ENCODE results near the gene MDH1. TPM values are rescaled to one million over a fixed set of nuclear protein-coding genes. Genes with fewer than 3 reads are reported as not detected.
A peak's percentile ranks its signal among the peaks of the same experiment; 100 is the strongest.

The MDH1 gene
- total RNA-seq (2014; rRNA removed; shearing (Covaris generic)) = 121 and 158 TPM in 2 replicates
- 268 and 278 TPM in 2 replicates for polyA plus RNA-seq (2016; fragmentation: Nextera tagmentation; extraction: Ambion mirVana)

DNA sequence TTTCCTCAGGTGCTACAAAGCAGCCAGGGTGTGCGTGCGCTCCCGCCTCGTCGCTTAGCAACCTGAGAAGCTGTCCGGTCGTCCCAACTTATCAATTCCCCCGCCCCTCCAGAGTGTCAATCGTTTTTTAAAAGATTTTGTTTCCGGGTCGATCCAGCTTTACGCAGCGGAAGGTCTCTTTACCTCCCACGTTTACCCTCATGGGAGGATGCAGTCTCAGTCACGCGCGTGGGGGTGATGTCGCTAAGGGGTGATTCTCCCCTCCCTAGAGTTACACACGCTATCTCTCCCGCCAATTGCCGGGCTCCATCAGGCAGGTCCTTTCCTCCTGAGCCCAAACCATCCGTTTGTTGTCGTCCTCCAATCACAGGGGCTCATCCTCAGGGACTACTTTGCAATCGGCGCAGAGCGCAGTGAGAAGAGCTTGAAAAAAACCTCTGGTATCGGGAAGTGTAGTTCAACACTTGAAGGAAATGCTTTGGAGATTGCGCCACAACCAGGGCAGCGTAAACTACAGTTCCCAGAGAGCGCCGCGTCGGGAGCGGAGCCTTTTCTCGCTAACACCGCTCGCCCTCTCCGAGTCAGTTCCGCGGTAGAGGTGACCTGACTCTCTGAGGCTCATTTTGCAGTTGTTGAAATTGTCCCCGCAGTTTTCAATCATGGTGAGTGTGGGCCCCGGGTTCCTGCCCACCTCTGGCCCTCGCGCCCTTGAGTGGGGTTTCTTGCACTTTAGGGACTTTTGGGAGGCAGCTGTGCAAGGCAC is at the start of gene MDH1, which contains the start of gene WDPCP:
MDH1 (plus strand) TSS at position 579 of the 763 bp plus-strand sequence; CDS start at position 660, 81 bp downstream.
WDPCP (minus strand) TSS at position 93 of the 763 bp plus-strand sequence. CDS start 206 bp downstream, outside the sequence.
- peaks cover 88% of the 10 kb centered on the region for H3K79me2 ChIP-seq (ENCODE audit: insufficient read depth)
- WGBS, 2 experiments (ENCODE audit: low coverage in 1 of 2, low lambda C conversion rate in 2 of 2, missing lambda C conversion rate in 2 of 2) = 1% methylated on average over 43 to 44 of the region's 44 CpGs

DNA sequence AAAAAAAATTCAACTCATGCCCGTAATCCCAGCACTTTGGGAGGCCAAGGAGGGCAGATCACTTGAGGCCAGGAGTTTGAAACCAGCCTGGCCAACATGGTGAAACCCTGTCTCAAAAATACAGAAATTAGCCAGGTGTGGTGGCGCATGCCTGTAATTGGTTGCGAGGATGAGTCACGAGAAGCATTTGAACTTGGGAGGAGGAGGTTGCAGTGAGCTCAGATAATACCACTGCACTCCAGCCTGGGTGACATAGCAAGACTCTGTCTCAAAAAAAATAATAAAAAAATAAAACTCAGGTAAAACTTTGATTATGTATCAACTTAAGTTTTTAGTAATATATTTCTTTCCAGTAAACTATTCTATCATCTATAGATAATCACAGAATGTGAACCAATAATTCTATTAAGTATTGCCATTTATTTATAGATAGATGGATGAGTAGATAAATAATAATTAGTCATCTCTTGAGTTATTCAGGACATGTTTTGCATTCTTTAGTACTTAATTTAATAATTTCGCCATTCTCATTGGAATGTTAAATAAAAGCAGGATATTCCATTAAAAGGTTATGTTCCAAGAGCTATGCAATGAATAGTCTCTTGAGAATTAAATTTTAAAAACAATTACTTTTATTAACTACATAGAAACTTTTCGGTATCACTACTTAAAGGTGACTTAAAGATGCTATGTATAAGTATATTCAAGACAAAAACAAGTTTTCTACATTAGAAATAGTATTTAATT is 49.2 kb upstream of the MDH1 start:
- Histone ChIP-seq H3K9ac (no peak overlapping the region), H3K9me3 (ENCODE audit: low read depth) (no peaks in the 10 kb centered on the region), H3K36me3 (ENCODE audit: low read depth) (no peaks in the 10 kb centered on the region), H3K4me2 (ENCODE audit: unreplicated experiment) (no peak overlapping the region), H3K4me3 (no peak overlapping the region), H4K20me1 (ENCODE audit: insufficient read depth) (no peaks in the 10 kb centered on the region), H3K4me1 (ENCODE audit: insufficient read depth) (0 out of 2 replicates have a peak, but pooled peaks cover 17% of the 10 kb centered on the region), H3K79me2 (ENCODE audit: insufficient read depth) (no peaks in the 10 kb centered on the region; the same call in 1 of the 2 replicates), H3K9me2 (ENCODE audit: insufficient read depth) (no peaks in the 10 kb centered on the region), H2AFZ (no peak overlapping the region), H3F3A (ENCODE audit: insufficient read depth) (peaks cover 9% of the 10 kb centered on the region; the same call in 1 of the 2 replicates), H3K27ac (no peak overlapping the region), H3K27me3 (replicated peaks; ENCODE audit: insufficient read depth) (no peaks in the 10 kb centered on the region)
- TF ChIP-seq EZH2phosphoT487 (IDR thresholded peaks at IDR 0.05; ENCODE audit: insufficient read depth, low read depth) = no peak
- no peak for TF ChIP-seq EZH2 (IDR thresholded peaks at IDR 0.05; ENCODE audit: insufficient read depth, poor library complexity, severe bottlenecking)
- WGBS, 2 experiments (ENCODE audit: low coverage in 1 of 2, low lambda C conversion rate in 2 of 2, missing lambda C conversion rate in 2 of 2) = 95% methylated on average over 6 of the region's 6 CpGs
- DNase-seq = no peak
- in situ Hi-C loops (cut with MboI) = no loop called here

More for the DNA sequence above, at the start of gene MDH1, which contains the start of gene WDPCP:
- Histone ChIP-seq H3K36me3 (ENCODE audit: low read depth) (peaks cover 3% of the 10 kb centered on the region; the same call in 1 of the 2 replicates), H3F3A (ENCODE audit: insufficient read depth) (peaks cover 6% of the 10 kb centered on the region; the same call in 1 of the 2 replicates), H3K27me3 (replicated peaks; ENCODE audit: insufficient read depth) (no peaks in the 10 kb centered on the region), H3K9me3 (ENCODE audit: low read depth) (no peaks in the 10 kb centered on the region), H3K9me2 (ENCODE audit: insufficient read depth) (no peaks in the 10 kb centered on the region), H3K4me1 (ENCODE audit: insufficient read depth) (peaks cover 26% of the 10 kb centered on the region), H4K20me1 (ENCODE audit: insufficient read depth) (no peaks in the 10 kb centered on the region), H3K27ac (peak within 1 kb of the TSS; percentile 82), H3K4me2 (ENCODE audit: unreplicated experiment) (peak within 1 kb of the TSS; percentile 93), H3K9ac (peak within 1 kb of the TSS; percentile 84), H3K4me3 (peak within 1 kb of the TSS; percentile 98), H2AFZ (peak within 1 kb of the TSS; percentile 97)
- DNase-seq = peak; percentile 99
- in situ Hi-C loops (cut with MboI) = no loop called here
- TF ChIP-seq EZH2 (IDR thresholded peaks at IDR 0.05; ENCODE audit: insufficient read depth, poor library complexity, severe bottlenecking) (no peak), EZH2phosphoT487 (IDR thresholded peaks at IDR 0.05; ENCODE audit: insufficient read depth, low read depth) (no peak)

DNA sequence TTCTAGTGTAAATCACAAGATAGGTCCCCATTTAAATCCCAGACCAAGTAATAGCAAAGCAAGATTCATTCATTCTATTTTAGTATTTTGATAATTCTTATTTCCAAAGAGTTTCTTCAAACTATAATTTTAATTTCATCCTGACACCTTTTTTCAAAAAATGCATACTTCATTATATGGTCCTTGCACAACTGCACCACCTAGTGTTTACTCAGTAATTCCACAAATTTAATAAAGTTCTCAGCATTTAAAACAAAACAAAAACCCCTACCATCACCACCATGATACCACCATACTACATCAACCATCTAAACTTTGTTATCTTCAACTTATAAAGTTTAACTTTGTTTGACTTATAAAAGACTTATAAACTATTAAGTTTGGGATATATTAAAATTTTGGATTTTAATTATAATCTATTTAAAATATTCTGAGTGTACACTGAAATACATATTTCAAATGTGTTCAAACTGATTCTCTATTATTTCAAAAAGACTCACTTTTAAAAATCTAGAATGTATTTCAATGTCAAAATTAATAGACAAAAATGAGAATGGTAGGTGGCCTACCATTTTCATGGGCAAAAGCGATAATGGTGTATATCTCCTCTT is 44.6 kb upstream of the MDH1 start:
- H2AFZ ChIP-seq = no peak overlapping the region
- peak; percentile 43 for DNase-seq
- no peak overlapping the region for H3K27ac ChIP-seq
- no peaks in the 10 kb centered on the region for H4K20me1 ChIP-seq (ENCODE audit: insufficient read depth)
- 0 out of 2 replicates have a peak, but pooled peaks cover 7% of the 10 kb centered on the region for H3K4me1 ChIP-seq (ENCODE audit: insufficient read depth)
- no peak overlapping the region for H3K4me3 ChIP-seq
- no peak overlapping the region for H3K4me2 ChIP-seq (ENCODE audit: unreplicated experiment)
- 98 to 100% methylated on average over 1 of the region's 1 CpG for WGBS, 2 experiments (ENCODE audit: low coverage in 1 of 2, low lambda C conversion rate in 2 of 2, missing lambda C conversion rate in 2 of 2)
- H3F3A ChIP-seq (ENCODE audit: insufficient read depth) = no peaks in the 10 kb centered on the region
- no peaks in the 10 kb centered on the region; the same call in 1 of the 2 replicates for H3K79me2 ChIP-seq (ENCODE audit: insufficient read depth)
- H3K9me2 ChIP-seq (ENCODE audit: insufficient read depth) = no peaks in the 10 kb centered on the region
- H3K36me3 ChIP-seq (ENCODE audit: low read depth) = no peaks in the 10 kb centered on the region
- no peaks in the 10 kb centered on the region for H3K9me3 ChIP-seq (ENCODE audit: low read depth)
- no peak for TF ChIP-seq EZH2 (IDR thresholded peaks at IDR 0.05; ENCODE audit: insufficient read depth, poor library complexity, severe bottlenecking)
- no peak for TF ChIP-seq EZH2phosphoT487 (IDR thresholded peaks at IDR 0.05; ENCODE audit: insufficient read depth, low read depth)
- no peak overlapping the region for H3K9ac ChIP-seq
- H3K27me3 ChIP-seq (replicated peaks; ENCODE audit: insufficient read depth) = no peaks in the 10 kb centered on the region
- in situ Hi-C loops (cut with MboI) = no loop called here

DNA sequence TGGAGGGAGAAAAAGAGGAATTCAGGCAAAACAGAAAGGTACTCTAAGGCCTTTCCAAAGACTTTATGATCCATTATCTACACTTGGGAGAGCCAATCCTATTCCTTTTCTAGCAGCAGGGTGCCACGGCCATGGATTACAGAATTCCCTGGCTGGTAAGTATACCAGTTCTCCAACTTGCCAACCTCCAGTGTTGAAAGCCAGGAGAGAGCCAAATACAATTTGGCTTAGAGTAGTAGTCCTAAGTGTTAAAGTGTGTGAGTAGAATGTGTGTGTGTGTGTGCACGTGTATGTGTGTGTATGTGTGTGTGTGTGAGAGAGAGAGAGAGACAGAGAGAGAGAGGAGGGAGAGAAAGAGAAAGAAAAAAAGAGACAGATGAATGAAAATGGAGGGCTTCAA is 43.7 kb upstream of the MDH1 start:
- 81 to 85% methylated on average over 2 of the region's 2 CpGs for WGBS, 2 experiments (ENCODE audit: low coverage in 1 of 2, low lambda C conversion rate in 2 of 2, missing lambda C conversion rate in 2 of 2)
- H3K9ac ChIP-seq = no peak overlapping the region
- H3K9me2 ChIP-seq (ENCODE audit: insufficient read depth) = no peaks in the 10 kb centered on the region
- no peak overlapping the region for H3K27ac ChIP-seq
- H4K20me1 ChIP-seq (ENCODE audit: insufficient read depth) = no peaks in the 10 kb centered on the region
- TF ChIP-seq EZH2phosphoT487 (IDR thresholded peaks at IDR 0.05; ENCODE audit: insufficient read depth, low read depth) (no peak), EZH2 (IDR thresholded peaks at IDR 0.05; ENCODE audit: insufficient read depth, poor library complexity, severe bottlenecking) (no peak)
- no peak overlapping the region for H3K4me3 ChIP-seq
- no peaks in the 10 kb centered on the region for H3K79me2 ChIP-seq (ENCODE audit: insufficient read depth)
- no peaks in the 10 kb centered on the region for H3K36me3 ChIP-seq (ENCODE audit: low read depth)
- H3K27me3 ChIP-seq (replicated peaks; ENCODE audit: insufficient read depth) = no peaks in the 10 kb centered on the region
- in situ Hi-C loops (cut with MboI) = no loop called here
- no peak overlapping the region for H2AFZ ChIP-seq
- no peaks in the 10 kb centered on the region for H3K4me1 ChIP-seq (ENCODE audit: insufficient read depth)
- H3F3A ChIP-seq (ENCODE audit: insufficient read depth) = no peaks in the 10 kb centered on the region
- H3K9me3 ChIP-seq (ENCODE audit: low read depth) = no peaks in the 10 kb centered on the region
- no peak for DNase-seq
- H3K4me2 ChIP-seq (ENCODE audit: unreplicated experiment) = no peak overlapping the region
